Measurements from ENCODE around the gene BATF2. TPM values are rescaled to one million over a fixed set of nuclear protein-coding genes. Genes with fewer than 3 reads are reported as not detected.

BATF2 gene
- total and polyA plus RNA-seq, 9 of the 15 experiments (the other 6 are each of a cell fraction or from before 2014, with no cell fraction given) = 1.7 to 8.9 (median 6.4) TPM

DNA sequence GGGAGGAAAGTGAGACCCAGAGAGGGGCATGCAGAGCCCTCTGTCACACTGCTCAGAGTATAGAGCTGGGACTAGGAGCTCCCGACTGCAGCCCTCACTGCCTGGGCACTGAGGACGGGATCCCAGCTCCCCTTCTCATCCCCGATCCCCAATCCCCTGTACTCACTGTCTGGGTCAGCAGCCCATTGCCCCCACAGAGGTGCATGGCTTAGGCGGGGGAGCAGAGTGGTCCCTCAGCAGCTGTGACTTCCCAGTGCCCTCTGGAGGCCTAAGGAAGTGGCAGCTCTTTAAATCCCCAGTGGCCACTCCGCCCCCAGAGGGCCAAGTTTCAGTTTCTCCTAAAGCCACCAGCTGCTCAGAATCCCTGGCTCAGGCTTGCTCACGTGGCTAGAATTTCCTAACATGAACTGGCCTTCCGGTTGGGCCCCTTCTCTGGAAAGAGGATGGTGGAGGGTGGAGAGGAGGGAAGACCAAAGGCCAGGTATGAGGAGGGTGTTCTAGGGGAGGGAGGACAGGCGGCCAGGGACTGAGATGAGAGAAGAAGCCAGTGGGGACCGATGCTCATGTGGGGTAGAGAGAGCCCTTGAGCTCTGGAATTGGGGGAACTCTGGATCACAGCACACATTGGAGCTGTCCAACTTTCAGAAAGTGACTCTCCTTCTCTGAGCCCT is at the start of gene BATF2 (continued):
- TF ChIP-seq, protein P1, sequence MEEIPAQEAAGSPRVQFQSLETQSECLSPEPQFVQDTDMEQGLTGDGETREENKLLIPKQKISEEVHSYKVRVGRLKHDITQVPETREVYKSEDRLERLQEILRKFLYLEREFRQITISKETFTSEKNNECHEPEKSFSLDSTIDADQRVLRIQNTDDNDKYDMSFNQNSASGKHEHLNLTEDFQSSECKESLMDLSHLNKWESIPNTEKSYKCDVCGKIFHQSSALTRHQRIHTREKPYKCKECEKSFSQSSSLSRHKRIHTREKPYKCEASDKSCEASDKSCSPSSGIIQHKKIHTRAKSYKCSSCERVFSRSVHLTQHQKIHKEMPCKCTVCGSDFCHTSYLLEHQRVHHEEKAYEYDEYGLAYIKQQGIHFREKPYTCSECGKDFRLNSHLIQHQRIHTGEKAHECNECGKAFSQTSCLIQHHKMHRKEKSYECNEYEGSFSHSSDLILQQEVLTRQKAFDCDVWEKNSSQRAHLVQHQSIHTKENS (CRISPR knock-in tag; IDR thresholded peaks at IDR 0.05) = no peak
- TF ChIP-seq ZHX1 (conservative IDR thresholded peaks at IDR 0.05; ENCODE audit: low read length) (no peak), TAF1 (IDR thresholded peaks at IDR 0.05; ENCODE audit: control insufficient read depth, extremely low read depth, insufficient read depth, low read length, severe bottlenecking) (peak; percentile 52), SMARCE1 (IDR thresholded peaks at IDR 0.05) (0 out of 2 replicates have a peak, but pooled peaks have one; percentile 36), ZFPM2 (CRISPR knock-in tag; IDR thresholded peaks at IDR 0.05) (no peak), SIX5 (IDR thresholded peaks at IDR 0.05; ENCODE audit: borderline replicate concordance in 1 of 2, insufficient read depth in 1 of 2, low read depth in 1 of 2, low read length in 2 of 2) (no peak), GABPA (tag; conservative IDR thresholded peaks at IDR 0.05; ENCODE audit: low read depth) (peak; percentile 77), EGR1 (conservative IDR thresholded peaks at IDR 0.05) (peak; percentile 78)
- TF ChIP-seq, protein P2, sequence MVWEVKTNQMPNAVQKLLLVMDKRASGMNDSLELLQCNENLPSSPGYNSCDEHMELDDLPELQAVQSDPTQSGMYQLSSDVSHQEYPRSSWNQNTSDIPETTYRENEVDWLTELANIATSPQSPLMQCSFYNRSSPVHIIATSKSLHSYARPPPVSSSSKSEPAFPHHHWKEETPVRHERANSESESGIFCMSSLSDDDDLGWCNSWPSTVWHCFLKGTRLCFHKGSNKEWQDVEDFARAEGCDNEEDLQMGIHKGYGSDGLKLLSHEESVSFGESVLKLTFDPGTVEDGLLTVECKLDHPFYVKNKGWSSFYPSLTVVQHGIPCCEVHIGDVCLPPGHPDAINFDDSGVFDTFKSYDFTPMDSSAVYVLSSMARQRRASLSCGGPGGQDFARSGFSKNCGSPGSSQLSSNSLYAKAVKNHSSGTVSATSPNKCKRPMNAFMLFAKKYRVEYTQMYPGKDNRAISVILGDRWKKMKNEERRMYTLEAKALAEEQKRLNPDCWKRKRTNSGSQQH (CRISPR knock-in tag; IDR thresholded peaks at IDR 0.05) = no peak
- TF ChIP-seq, protein P3, sequence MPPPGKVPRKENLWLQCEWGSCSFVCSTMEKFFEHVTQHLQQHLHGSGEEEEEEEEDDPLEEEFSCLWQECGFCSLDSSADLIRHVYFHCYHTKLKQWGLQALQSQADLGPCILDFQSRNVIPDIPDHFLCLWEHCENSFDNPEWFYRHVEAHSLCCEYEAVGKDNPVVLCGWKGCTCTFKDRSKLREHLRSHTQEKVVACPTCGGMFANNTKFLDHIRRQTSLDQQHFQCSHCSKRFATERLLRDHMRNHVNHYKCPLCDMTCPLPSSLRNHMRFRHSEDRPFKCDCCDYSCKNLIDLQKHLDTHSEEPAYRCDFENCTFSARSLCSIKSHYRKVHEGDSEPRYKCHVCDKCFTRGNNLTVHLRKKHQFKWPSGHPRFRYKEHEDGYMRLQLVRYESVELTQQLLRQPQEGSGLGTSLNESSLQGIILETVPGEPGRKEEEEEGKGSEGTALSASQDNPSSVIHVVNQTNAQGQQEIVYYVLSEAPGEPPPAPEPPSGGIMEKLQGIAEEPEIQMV (tag; conservative IDR thresholded peaks at IDR 0.05; ENCODE audit: low read depth) = no peak
- TF ChIP-seq, protein P4, sequence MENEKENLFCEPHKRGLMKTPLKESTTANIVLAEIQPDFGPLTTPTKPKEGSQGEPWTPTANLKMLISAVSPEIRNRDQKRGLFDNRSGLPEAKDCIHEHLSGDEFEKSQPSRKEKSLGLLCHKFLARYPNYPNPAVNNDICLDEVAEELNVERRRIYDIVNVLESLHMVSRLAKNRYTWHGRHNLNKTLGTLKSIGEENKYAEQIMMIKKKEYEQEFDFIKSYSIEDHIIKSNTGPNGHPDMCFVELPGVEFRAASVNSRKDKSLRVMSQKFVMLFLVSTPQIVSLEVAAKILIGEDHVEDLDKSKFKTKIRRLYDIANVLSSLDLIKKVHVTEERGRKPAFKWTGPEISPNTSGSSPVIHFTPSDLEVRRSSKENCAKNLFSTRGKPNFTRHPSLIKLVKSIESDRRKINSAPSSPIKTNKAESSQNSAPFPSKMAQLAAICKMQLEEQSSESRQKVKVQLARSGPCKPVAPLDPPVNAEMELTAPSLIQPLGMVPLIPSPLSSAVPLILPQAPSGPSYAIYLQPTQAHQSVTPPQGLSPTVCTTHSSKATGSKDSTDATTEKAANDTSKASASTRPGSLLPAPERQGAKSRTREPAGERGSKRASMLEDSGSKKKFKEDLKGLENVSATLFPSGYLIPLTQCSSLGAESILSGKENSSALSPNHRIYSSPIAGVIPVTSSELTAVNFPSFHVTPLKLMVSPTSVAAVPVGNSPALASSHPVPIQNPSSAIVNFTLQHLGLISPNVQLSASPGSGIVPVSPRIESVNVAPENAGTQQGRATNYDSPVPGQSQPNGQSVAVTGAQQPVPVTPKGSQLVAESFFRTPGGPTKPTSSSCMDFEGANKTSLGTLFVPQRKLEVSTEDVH (IDR thresholded peaks at IDR 0.05; ENCODE audit: low read depth, partially characterized antibody) = no peak
- TF ChIP-seq, protein P5, sequence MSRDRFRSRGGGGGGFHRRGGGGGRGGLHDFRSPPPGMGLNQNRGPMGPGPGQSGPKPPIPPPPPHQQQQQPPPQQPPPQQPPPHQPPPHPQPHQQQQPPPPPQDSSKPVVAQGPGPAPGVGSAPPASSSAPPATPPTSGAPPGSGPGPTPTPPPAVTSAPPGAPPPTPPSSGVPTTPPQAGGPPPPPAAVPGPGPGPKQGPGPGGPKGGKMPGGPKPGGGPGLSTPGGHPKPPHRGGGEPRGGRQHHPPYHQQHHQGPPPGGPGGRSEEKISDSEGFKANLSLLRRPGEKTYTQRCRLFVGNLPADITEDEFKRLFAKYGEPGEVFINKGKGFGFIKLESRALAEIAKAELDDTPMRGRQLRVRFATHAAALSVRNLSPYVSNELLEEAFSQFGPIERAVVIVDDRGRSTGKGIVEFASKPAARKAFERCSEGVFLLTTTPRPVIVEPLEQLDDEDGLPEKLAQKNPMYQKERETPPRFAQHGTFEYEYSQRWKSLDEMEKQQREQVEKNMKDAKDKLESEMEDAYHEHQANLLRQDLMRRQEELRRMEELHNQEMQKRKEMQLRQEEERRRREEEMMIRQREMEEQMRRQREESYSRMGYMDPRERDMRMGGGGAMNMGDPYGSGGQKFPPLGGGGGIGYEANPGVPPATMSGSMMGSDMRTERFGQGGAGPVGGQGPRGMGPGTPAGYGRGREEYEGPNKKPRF (IDR thresholded peaks at IDR 0.05; ENCODE audit: low read depth, low read length) = no peak
